Karpas-422 (cell line): ENCODE measurements around the gene IFNAR2. TPM values are rescaled to one million over a fixed set of nuclear protein-coding genes. Genes with fewer than 3 reads are reported as not detected.
A peak's percentile ranks its signal among the peaks of the same experiment; 100 is the strongest.

ENCODE experiments used
- DNase-seq: peaks from one replicate; pipeline ENCODE4 v3.0.0-alpha.2; 2015
- H2AFZ ChIP-seq: fragments of 200-600 bp; sonication (generic); 2 replicates; pipeline ENCODE4 v1.6.1; 2014; ENCODE audit warnings: antibody characterized with exemption, low read length, mixed read lengths
- H3K27ac ChIP-seq: fragments of 200-600 bp; sonication (generic); 2 replicates; pipeline ENCODE4 v1.5.1; 2014; ENCODE audit warnings: mild to moderate bottlenecking, low read length, moderate library complexity
- H3K27me3 ChIP-seq: fragments of 200-600 bp; sonication (generic); 2 replicates; pipeline ENCODE4 v1.6.1; 2014; ENCODE audit warnings: low read length, mixed read lengths
- H3K36me3 ChIP-seq: fragments of 200-600 bp; sonication (generic); 2 replicates; pipeline ENCODE4 v1.6.1; 2014; ENCODE audit warnings: low read length, mixed read lengths; ENCODE audit not compliant: insufficient read depth
- H3K4me1 ChIP-seq: fragments of 200-600 bp; sonication (generic); 2 replicates; pipeline ENCODE4 v1.6.1; 2014; ENCODE audit warnings: mild to moderate bottlenecking, low read length, mixed read lengths
- H3K4me2 ChIP-seq: fragments of 200-600 bp; sonication (generic); 2 replicates; pipeline ENCODE4 v1.6.1; 2014; ENCODE audit warnings: low read length, low read depth, mild to moderate bottlenecking; ENCODE audit not compliant: poor library complexity, severe bottlenecking
- H3K4me3 ChIP-seq: fragments of 200-600 bp; sonication (generic); 2 replicates; pipeline ENCODE4 v1.5.1; 2014; ENCODE audit warnings: mild to moderate bottlenecking, antibody characterized with exemption, low read length, mixed read lengths
- H3K79me2 ChIP-seq: fragments of 200-600 bp; sonication (generic); 2 replicates; pipeline ENCODE4 v1.6.1; 2014; ENCODE audit warnings: mild to moderate bottlenecking, low read length, mixed read lengths
- H3K9ac ChIP-seq: fragments of 200-600 bp; sonication (generic); 2 replicates; pipeline ENCODE4 v1.6.0; 2014; ENCODE audit warnings: low read length
- H3K9me2 ChIP-seq: fragments of 200-600 bp; sonication (generic), shearing (Covaris generic); replicated peaks from 2 replicates; pipeline ENCODE4 v1.6.0; 2014; ENCODE audit warnings: mild to moderate bottlenecking, low read length, moderate library complexity; ENCODE audit not compliant: insufficient read depth
- H3K9me3 ChIP-seq: fragments of 300-700, 200-600 bp; sonication (generic); 2 replicates; pipeline ENCODE4 v1.6.1; 2014; ENCODE audit warnings: low read length, mixed read lengths
- H4K20me1 ChIP-seq: fragments of 200-600 bp; sonication (generic); 2 replicates; pipeline ENCODE4 v1.6.1; 2014; ENCODE audit warnings: mild to moderate bottlenecking, antibody characterized with exemption, low read length, low read depth; ENCODE audit not compliant: insufficient read depth
- total RNA-seq: library from RNA; depleted of rRNA; stranded (reverse); fragments of >200 nt; shearing (Covaris generic); gene quantifications from 2 replicates; pipeline ENCODE4 v1.2.3, GENCODE V29; 2014; ENCODE audit warnings: low replicate concordance; rRNA removed

Gene IFNAR2
- total RNA-seq, 1 experiment from 2014 or later, result 25.3 TPM

DNA sequence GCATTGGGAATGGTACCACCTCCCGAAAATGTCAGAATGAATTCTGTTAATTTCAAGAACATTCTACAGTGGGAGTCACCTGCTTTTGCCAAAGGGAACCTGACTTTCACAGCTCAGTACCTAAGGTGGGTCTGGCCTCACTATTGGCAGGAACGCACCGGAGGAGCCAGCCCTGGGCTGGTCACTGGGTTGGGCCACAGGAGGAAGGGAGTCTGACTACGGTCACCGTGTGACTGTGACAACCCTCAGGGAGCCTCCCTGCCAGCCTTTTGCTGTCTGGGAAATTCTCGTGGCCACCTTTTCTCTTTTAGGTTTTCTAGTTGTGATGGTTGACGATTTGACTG is 38.6 kb downstream of the IFNAR2 start:
- Histone ChIP-seq H3K4me3 (peak overlapping the region; percentile 84; the same call in 1 of the 2 replicates), H3K79me2 (peaks cover 25% of the 10 kb centered on the region), H3K36me3 (peaks cover 23% of the 10 kb centered on the region), H2AFZ (no peak overlapping the region), H3K27me3 (no peaks in the 10 kb centered on the region), H3K4me2 (peak overlapping the region; percentile 99), H4K20me1 (no peaks in the 10 kb centered on the region), H3K9me2 (no peaks in the 10 kb centered on the region), H3K27ac (peak overlapping the region; percentile 7; the same call in 1 of the 2 replicates), H3K9me3 (no peaks in the 10 kb centered on the region), H3K9ac (no peak overlapping the region), H3K4me1 (peaks cover 46% of the 10 kb centered on the region)
- no peak for DNase-seq

DNA sequence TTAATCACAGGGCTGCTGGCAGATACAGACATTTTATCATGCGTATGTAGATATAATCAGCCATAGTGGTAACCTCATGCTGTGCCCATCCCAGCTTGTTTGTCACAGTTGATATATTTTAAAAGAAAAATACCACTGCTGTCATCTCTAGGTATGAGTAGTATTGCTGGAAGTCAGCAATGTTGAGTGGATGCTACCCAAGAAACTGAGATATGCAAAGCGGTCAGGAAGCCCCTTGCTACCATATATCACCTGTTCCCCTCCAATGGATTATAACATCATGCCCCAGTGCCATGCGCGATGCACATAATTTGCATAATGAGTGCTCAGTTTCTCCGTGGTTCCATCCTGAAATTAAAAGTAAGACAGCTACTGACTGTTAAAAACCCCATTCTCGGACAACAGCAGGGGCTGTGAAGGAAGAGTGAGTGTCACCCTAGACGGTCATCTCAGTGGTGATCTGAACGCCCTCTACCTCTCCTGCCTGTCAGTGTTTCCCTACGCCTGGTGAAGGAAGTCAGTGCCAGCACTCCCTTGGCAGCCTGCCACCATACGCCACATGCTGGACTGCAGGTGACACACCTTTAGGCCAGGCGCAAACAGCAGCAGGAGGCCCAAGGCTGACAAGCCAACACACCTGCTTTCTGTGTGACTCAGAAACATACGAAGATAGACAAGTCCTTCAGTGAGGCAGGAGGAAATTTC is 39.2 kb downstream of the IFNAR2 start:
- Histone ChIP-seq H2AFZ (no peak overlapping the region), H3K9me2 (no peaks in the 10 kb centered on the region), H3K27me3 (no peaks in the 10 kb centered on the region), H3K27ac (peak overlapping the region; percentile 34), H3K79me2 (peaks cover 25% of the 10 kb centered on the region), H3K4me1 (peaks cover 46% of the 10 kb centered on the region), H3K9ac (no peak overlapping the region), H3K4me3 (no peak overlapping the region; the same call in 1 of the 2 replicates), H4K20me1 (no peaks in the 10 kb centered on the region), H3K36me3 (peaks cover 28% of the 10 kb centered on the region), H3K4me2 (peak overlapping the region; percentile 99), H3K9me3 (no peaks in the 10 kb centered on the region)
- peak; percentile 72 for DNase-seq

- H3K79me2 ChIP-seq, result peaks cover 25% of the 10 kb centered on the region
- no peak overlapping the region for H3K4me2 ChIP-seq
- H4K20me1 ChIP-seq, result no peaks in the 10 kb centered on the region
Measured at GRCh38 chr21:33270986-33271385, 41.2 kb downstream of the IFNAR2 start.

GRCh38 chr21:33273044-33273443 is 43.3 kb downstream of the IFNAR2 start:
- H3K4me3 ChIP-seq, result no peak overlapping the region
- H3K4me2 ChIP-seq, result no peak overlapping the region
- peaks cover 10% of the 10 kb centered on the region; the same call in 1 of the 2 replicates for H3K79me2 ChIP-seq
- H3K9me3 ChIP-seq, result no peaks in the 10 kb centered on the region
- no peaks in the 10 kb centered on the region for H3K27me3 ChIP-seq
- H3K36me3 ChIP-seq, result peaks cover 56% of the 10 kb centered on the region
- no peaks in the 10 kb centered on the region for H4K20me1 ChIP-seq
- H3K4me1 ChIP-seq, result peaks cover 14% of the 10 kb centered on the region
- no peak overlapping the region for H2AFZ ChIP-seq
- no peaks in the 10 kb centered on the region for H3K9me2 ChIP-seq
- no peak overlapping the region for H3K27ac ChIP-seq
- no peak for DNase-seq
- no peak overlapping the region for H3K9ac ChIP-seq

More at GRCh38 chr21:33270986-33271385, 41.2 kb downstream of the IFNAR2 start:
- H3K4me3 ChIP-seq, result no peak overlapping the region
- H3K36me3 ChIP-seq, result peaks cover 40% of the 10 kb centered on the region
- no peak overlapping the region for H3K27ac ChIP-seq
- H3K4me1 ChIP-seq, result peaks cover 27% of the 10 kb centered on the region
- H3K9ac ChIP-seq, result no peak overlapping the region
- H3K9me3 ChIP-seq, result no peaks in the 10 kb centered on the region
- H2AFZ ChIP-seq, result no peak overlapping the region
- no peak for DNase-seq
- no peaks in the 10 kb centered on the region for H3K9me2 ChIP-seq
- no peaks in the 10 kb centered on the region for H3K27me3 ChIP-seq

- H4K20me1 ChIP-seq, result no peaks in the 10 kb centered on the region
- H3K9me2 ChIP-seq, result no peaks in the 10 kb centered on the region
- H3K4me1 ChIP-seq, result no peaks in the 10 kb centered on the region
- H3K4me3 ChIP-seq, result no peak overlapping the region
- no peak overlapping the region for H3K4me2 ChIP-seq
- no peak for DNase-seq
- H3K9ac ChIP-seq, result no peak overlapping the region
- no peak overlapping the region for H3K27ac ChIP-seq
- H2AFZ ChIP-seq, result no peak overlapping the region
- no peaks in the 10 kb centered on the region for H3K27me3 ChIP-seq
- H3K9me3 ChIP-seq, result no peaks in the 10 kb centered on the region
- H3K36me3 ChIP-seq, result peaks cover 53% of the 10 kb centered on the region
- no peaks in the 10 kb centered on the region for H3K79me2 ChIP-seq
Measured at GRCh38 chr21:33278721-33279120, 49.0 kb downstream of the IFNAR2 start.

GRCh38 chr21:33279330-33279820 is 49.6 kb downstream of the IFNAR2 start:
- Histone ChIP-seq H4K20me1 (no peaks in the 10 kb centered on the region), H3K27ac (no peak overlapping the region), H3K27me3 (no peaks in the 10 kb centered on the region), H3K36me3 (peaks cover 55% of the 10 kb centered on the region), H3K9me3 (no peaks in the 10 kb centered on the region), H2AFZ (no peak overlapping the region), H3K9ac (no peak overlapping the region), H3K4me1 (no peaks in the 10 kb centered on the region), H3K79me2 (no peaks in the 10 kb centered on the region), H3K4me3 (no peak overlapping the region), H3K9me2 (no peaks in the 10 kb centered on the region), H3K4me2 (no peak overlapping the region)
- DNase-seq, result no peak

Other genes starting within 250 kb of the IFNAR2 start
- not detected in 2 replicates for gene OLIG2, start 204.0 kb upstream of the IFNAR2 start, total RNA-seq
- gene OLIG1, start 159.8 kb upstream of the IFNAR2 start, total RNA-seq, result not detected in 2 replicates
- gene IL10RB, start 36.4 kb downstream of the IFNAR2 start, total RNA-seq, result 48.8 and 67.0 TPM in 2 replicates
- 6.8 and 10.5 TPM in 2 replicates for gene IFNAR1, start 95.0 kb downstream of the IFNAR2 start, total RNA-seq
- gene IFNGR2, start 173.5 kb downstream of the IFNAR2 start, total RNA-seq, result 30.4 and 52.1 TPM in 2 replicates